Motor neuron (in vitro differentiated cells): ENCODE measurements around the gene LECT2. TPM values are rescaled to one million over a fixed set of nuclear protein-coding genes. Genes with fewer than 3 reads are reported as not detected.
A peak's percentile ranks its signal among the peaks of the same experiment; 100 is the strongest.

ENCODE experiments used
- ATAC-seq, 8 experiments: fragments of 200-7000 bp; cut with Tn5 transposase; replicated peaks in 6 of 8; 2 replicates each; pipeline ENCODE4 v1.8.0; 2021; ENCODE audit warnings: mild to moderate bottlenecking in 8 of 8, moderate library complexity in 8 of 8
- H3K27ac ChIP-seq, 2 donors: fragments of 250-450 bp; sonication (Bioruptor Pico); 2 replicates each; pipeline ENCODE4 v1.9.0; 2021; ENCODE audit warnings: antibody characterized with exemption in 2 of 2, mild to moderate bottlenecking in 2 of 2, moderate library complexity in 1 of 2
- H3K4me1 ChIP-seq, 2 donors: fragments of 250-450 bp; sonication (Bioruptor Pico); replicated peaks in 1 of 2; 2 replicates each; pipeline ENCODE4 v1.6.1; 2021; ENCODE audit warnings: antibody characterized with exemption in 2 of 2, mild to moderate bottlenecking in 2 of 2, moderate library complexity in 1 of 2
- H3K4me3 ChIP-seq, 5 donors: fragments of 250-450 bp; sonication (Bioruptor Pico); 2 replicates each; pipeline ENCODE4 v1.9.0; 2021; ENCODE audit warnings: antibody characterized with exemption in 5 of 5, mild to moderate bottlenecking in 5 of 5, moderate library complexity in 4 of 5
- WGBS, 10 experiments: fragments of 450-650 bp; shearing (Covaris generic); methylation state at CpG; one replicate each; pipeline ENCODE4 v1.0.0; 2022; 5-methylcytosine and 5-hydroxymethylcytosine counted together
- in situ Hi-C, 9 experiments: fragments of 400-800 bp; cut with MboI; loops; one replicate each; pipeline ENCODE4 v1.15.0; 2021; ENCODE audit warnings: low sequenced_read_pairs in 9 of 9, low pct_unique_long_range_greater_than_20kb in 2 of 9; ENCODE audit not compliant: unreplicated experiment in 9 of 9
- total RNA-seq, 8 experiments: library from RNA; unstranded; fragments of 300-600 nt; gene quantifications; 2 replicates each; pipeline versions ENCODE4 v1.2.3 to v1.2.4, GENCODE V29; 2022

LECT2 gene
- total RNA-seq, 8 experiments from 2014 or later: not detected

GRCh38 chr5:135951257-135951656 is 3.5 kb downstream of the LECT2 start:
- Histone ChIP-seq H3K27ac (no peak overlapping the region), H3K4me1 (no peaks in the 10 kb centered on the region), H3K4me3 (no peak overlapping the region)
- no peak for ATAC-seq
- 40 to 81% (median 62%) methylated on average over 1 to 4 of the region's 4 CpGs; no CpG with 5 or more reads in 2 of the 10 experiments for WGBS, 10 experiments
- in situ Hi-C loops: loop anchor here in 2 of 9 experiments (25.0 kb wide), 2 partner anchors 111 to 261 kb away; no protein-coding TSS in a partner anchor

- no peak for ATAC-seq
- in situ Hi-C loops: loop anchor here in 2 of 9 experiments (25.0 kb wide), 2 partner anchors 112 to 262 kb away; no protein-coding TSS in a partner anchor
- WGBS, 10 experiments: 20 to 71% (median 60%) methylated on average over 2 to 3 of the region's 3 CpGs
- H3K4me1 ChIP-seq: no peaks in the 10 kb centered on the region
- no peak overlapping the region for H3K4me3 ChIP-seq
- H3K27ac ChIP-seq: no peak overlapping the region
These were observed 4.2 kb downstream of the LECT2 start for GRCh38 chr5:135950611-135951010.

GRCh38 chr5:135944967-135945560 is 9.7 kb downstream of the LECT2 start:
- Histone ChIP-seq H3K4me3 (no peak overlapping the region), H3K4me1 (no peaks in the 10 kb centered on the region), H3K27ac (no peak overlapping the region)
- peak in 6 of 8 experiments; percentile 38 to 72 (median 58) for ATAC-seq
- 0% methylated on average over 1 to 3 of the region's 3 CpGs; no CpG with 5 or more reads in 2 of the 10 experiments for WGBS, 10 experiments
- in situ Hi-C loops: no loop called here

GRCh38 chr5:135944564-135944963 is 10.2 kb downstream of the LECT2 start:
- Histone ChIP-seq H3K4me3 (no peak overlapping the region), H3K4me1 (no peaks in the 10 kb centered on the region), H3K27ac (no peak overlapping the region)
- in situ Hi-C loops: no loop called here
- no peak for ATAC-seq

- in situ Hi-C loops: no loop called here
- Histone ChIP-seq H3K4me1 (no peaks in the 10 kb centered on the region), H3K4me3 (no peak overlapping the region), H3K27ac (no peak overlapping the region)
- peak in 1 of 8 experiments; percentile 56 for ATAC-seq
- WGBS, 10 experiments: 22 to 100% (median 70%) methylated on average over 1 to 3 of the region's 3 CpGs
These were observed 12.5 kb downstream of the LECT2 start for GRCh38 chr5:135942202-135942771.

- in situ Hi-C loops: no loop called here
- WGBS, 10 experiments: 54 to 90% (median 70%) methylated on average over 1 to 2 of the region's 2 CpGs; no CpG with 5 or more reads in 1 of the 10 experiments
- H3K27ac ChIP-seq: no peak overlapping the region
- no peak for ATAC-seq
- H3K4me3 ChIP-seq: no peak overlapping the region
- no peaks in the 10 kb centered on the region for H3K4me1 ChIP-seq
These were observed 13.1 kb downstream of the LECT2 start for GRCh38 chr5:135941711-135942110.

GRCh38 chr5:135937245-135937911 is 17.4 kb downstream of the LECT2 start:
- WGBS, 10 experiments: 53 to 100% (median 75%) methylated on average over 2 to 5 of the region's 5 CpGs
- H3K4me3 ChIP-seq: no peak overlapping the region
- H3K27ac ChIP-seq: no peak overlapping the region
- no peak for ATAC-seq
- H3K4me1 ChIP-seq: no peaks in the 10 kb centered on the region
- in situ Hi-C loops: no loop called here

- Histone ChIP-seq H3K27ac (no peak overlapping the region), H3K4me1 (no peaks in the 10 kb centered on the region), H3K4me3 (no peak overlapping the region)
- 27 to 100% (median 73%) methylated on average over 1 to 3 of the region's 3 CpGs for WGBS, 10 experiments
- in situ Hi-C loops: no loop called here
- ATAC-seq: no peak
These were observed 19.8 kb downstream of the LECT2 start for GRCh38 chr5:135934939-135935338.

GRCh38 chr5:135930949-135931295 is 23.9 kb downstream of the LECT2 start:
- no peak for ATAC-seq

GRCh38 chr5:135930029-135930948 is 24.5 kb downstream of the LECT2 start:
- Histone ChIP-seq H3K27ac (no peak overlapping the region), H3K4me1 (no peaks in the 10 kb centered on the region), H3K4me3 (peak overlapping the region in 4 of 5 donors; percentile 14 to 24 (median 20))
- peak in 4 of 8 experiments; percentile 17 to 74 (median 32) for ATAC-seq
- in situ Hi-C loops: no loop called here
- WGBS, 10 experiments: 0 to 100% (median 20%) methylated on average over 1 to 9 of the region's 99 CpGs; no CpG with 5 or more reads in 1 of the 10 experiments

More at GRCh38 chr5:135930949-135931295, 23.9 kb downstream of the LECT2 start:
- WGBS, 10 experiments: 4 to 92% (median 11%) methylated on average over 2 to 16 of the region's 18 CpGs; no CpG with 5 or more reads in 1 of the 10 experiments
- in situ Hi-C loops: no loop called here
- no peak overlapping the region for H3K27ac ChIP-seq
- no peak overlapping the region for H3K4me3 ChIP-seq
- no peaks in the 10 kb centered on the region for H3K4me1 ChIP-seq

GRCh38 chr5:135921388-135921787 is 33.4 kb downstream of the LECT2 start:
- H3K27ac ChIP-seq: no peak overlapping the region
- no peak overlapping the region for H3K4me3 ChIP-seq
- H3K4me1 ChIP-seq: no peaks in the 10 kb centered on the region
- peak in 3 of 8 experiments; percentile 46 to 89 (median 64) for ATAC-seq
- in situ Hi-C loops: no loop called here
- WGBS, 10 experiments: 0 to 67% (median 36%) methylated on average over 1 of the region's 1 CpG; no CpG with 5 or more reads in 2 of the 10 experiments

GRCh38 chr5:135920199-135920598 is 34.6 kb downstream of the LECT2 start:
- Histone ChIP-seq H3K4me3 (no peak overlapping the region), H3K27ac (no peak overlapping the region), H3K4me1 (no peaks in the 10 kb centered on the region)
- no peak for ATAC-seq
- in situ Hi-C loops: no loop called here
- 54 to 100% (median 71%) methylated on average over 1 to 3 of the region's 3 CpGs; no CpG with 5 or more reads in 1 of the 10 experiments for WGBS, 10 experiments
